MV-4-11 (cell line): ENCODE data around the gene KDM4B.

ENCODE experiments used
- DNase-seq: peaks from one replicate; lab custom pipeline; 2025; lab: John Stamatoyannopoulos, UW

KDM4B gene

GRCh38 chr19:5091018-5091683, 122.2 kb downstream of the KDM4B start:
- DNase-seq = peak; percentile 16

- no peak for DNase-seq
These were observed 123.0 kb downstream of the KDM4B start for GRCh38 chr19:5091684-5092480.

- no peak for DNase-seq
These were observed 123.5 kb downstream of the KDM4B start for GRCh38 chr19:5092481-5092843.

- DNase-seq = no peak
These were observed 124.5 kb downstream of the KDM4B start for GRCh38 chr19:5093297-5093928.

- DNase-seq = no peak
These were observed 125.2 kb downstream of the KDM4B start for GRCh38 chr19:5093948-5094718.

GRCh38 chr19:5094768-5095567, 126.1 kb downstream of the KDM4B start:
- DNase-seq = no peak

GRCh38 chr19:5095568-5095850, 126.6 kb downstream of the KDM4B start:
- no peak for DNase-seq

- no peak for DNase-seq
These were observed 127.6 kb downstream of the KDM4B start for GRCh38 chr19:5096536-5096935.

GRCh38 chr19:5097331-5097930, 128.5 kb downstream of the KDM4B start:
- DNase-seq = no peak

GRCh38 chr19:5097959-5098623, 129.2 kb downstream of the KDM4B start:
- no peak for DNase-seq

- no peak for DNase-seq
These were observed 129.7 kb downstream of the KDM4B start for GRCh38 chr19:5098646-5099045.

GRCh38 chr19:5099701-5100221, 130.8 kb downstream of the KDM4B start:
- DNase-seq = peak; percentile 51

GRCh38 chr19:5101871-5102270, 133.0 kb downstream of the KDM4B start:
- DNase-seq = no peak

GRCh38 chr19:5102520-5102919, 133.6 kb downstream of the KDM4B start:
- DNase-seq = no peak

GRCh38 chr19:5103061-5103701, 134.3 kb downstream of the KDM4B start:
- no peak for DNase-seq

- DNase-seq = no peak
These were observed 135.0 kb downstream of the KDM4B start for GRCh38 chr19:5103812-5104410.

GRCh38 chr19:5104871-5105351, 136.0 kb downstream of the KDM4B start:
- no peak for DNase-seq

GRCh38 chr19:5106191-5106726, 137.3 kb downstream of the KDM4B start:
- no peak for DNase-seq

GRCh38 chr19:5106971-5107370, 138.1 kb downstream of the KDM4B start:
- no peak for DNase-seq
